IMR-90 (cell line): ENCODE data around the gene KAZN. TPM values are rescaled to one million over a fixed set of nuclear protein-coding genes. Genes with fewer than 3 reads are reported as not detected.

Experiments used
- ATAC-seq: fragments of 200-7000 bp; cut with Tn5 transposase; 2 replicates; pipeline ENCODE4 v1.9.1; 2020; ENCODE audit warnings: low read depth, mild to moderate bottlenecking, moderate library complexity
- BruUV-seq: library from RNA; stranded (reverse); fragments of 400-500 nt; replicated peaks from 2 replicates; lab custom pipeline; 2021; lab: Mats Ljungman, UMichigan
- CTCF ChIA-PET: fragments of 300-600 bp; formaldehyde crosslinking; extraction: SDS; loops from one replicate; lab custom pipeline; 2021; ENCODE audit warnings: antibody characterized with exemption; lab: Yijun Ruan, JAX
- POLR2A ChIA-PET: fragments of 300-600 bp; sonication (Branson Sonifier 250); formaldehyde crosslinking; loops from one replicate; lab custom pipeline; 2022; ENCODE audit warnings: antibody characterized with exemption; ENCODE audit not compliant: unreplicated experiment; lab: Charles Lee
- DNase-seq: peaks from one replicate; pipeline ENCODE4 v3.0.0; 2013
- H2AFZ ChIP-seq: replicated peaks from 2 replicates; pipeline ENCODE3; 2013; ENCODE audit warnings: low read length, mild to moderate bottlenecking; ENCODE audit not compliant: poor library complexity
- H2AK5ac ChIP-seq: 2 replicates; pipeline ENCODE4 v1.6.1; 2013; ENCODE audit warnings: low read depth, low read length, inconsistent platforms
- H2AK9ac ChIP-seq: replicated peaks from 2 replicates; pipeline ENCODE3; 2013; ENCODE audit warnings: mild to moderate bottlenecking, low read depth, low read length, moderate library complexity; ENCODE audit not compliant: poor library complexity
- H2BK120ac ChIP-seq: 2 replicates; pipeline ENCODE4 v1.6.1; 2013; ENCODE audit warnings: low read depth, low read length, inconsistent platforms
- H2BK15ac ChIP-seq: 3 replicates; pipeline ENCODE4 v1.6.1; 2013; ENCODE audit warnings: low read depth, low read length, inconsistent platforms
- H2BK20ac ChIP-seq: 2 replicates; pipeline ENCODE4 v1.6.1; 2013; ENCODE audit warnings: low read depth, mild to moderate bottlenecking, inconsistent platforms, low read length, moderate library complexity
- H2BK5ac ChIP-seq: 2 replicates; pipeline ENCODE4 v1.6.1; 2013; ENCODE audit warnings: mild to moderate bottlenecking, low read depth, low read length, inconsistent platforms; ENCODE audit not compliant: poor library complexity, severe bottlenecking
- H3K14ac ChIP-seq: replicated peaks from 2 replicates; pipeline ENCODE4 v1.6.1; 2013; ENCODE audit warnings: low read depth, low read length, inconsistent platforms
- H3K18ac ChIP-seq: 2 replicates; pipeline ENCODE4 v1.6.1; 2013; ENCODE audit warnings: low read depth, low read length, control low read depth
- H3K23ac ChIP-seq: 2 replicates; pipeline ENCODE4 v1.6.1; 2013; ENCODE audit warnings: low read depth, low read length, inconsistent platforms
- H3K27ac ChIP-seq: 2 replicates; pipeline ENCODE4 v1.5.1; 2013; ENCODE audit warnings: mild to moderate bottlenecking, control low read depth, low read length; ENCODE audit not compliant: insufficient read depth
- H3K27me3 ChIP-seq: 2 replicates; pipeline ENCODE4 v1.6.1; 2013; ENCODE audit warnings: low read length; ENCODE audit not compliant: control insufficient read depth, insufficient read depth
- H3K36me3 ChIP-seq: 2 replicates; pipeline ENCODE4 v1.6.1; 2013; ENCODE audit warnings: low read length, mixed read lengths; ENCODE audit not compliant: control insufficient read depth, insufficient read depth
- H3K4ac ChIP-seq: 2 replicates; pipeline ENCODE4 v1.6.1; 2013; ENCODE audit warnings: low read depth, low read length, inconsistent platforms
- H3K4me1 ChIP-seq: 2 replicates; pipeline ENCODE4 v1.6.1; 2013; ENCODE audit warnings: low read length, mixed read lengths; ENCODE audit not compliant: control insufficient read depth, insufficient read depth
- H3K4me2 ChIP-seq: 2 replicates; pipeline ENCODE4 v1.6.1; 2013; ENCODE audit warnings: low read depth, mild to moderate bottlenecking, control low read depth, low read length, moderate library complexity
- H3K4me3 ChIP-seq: 2 replicates; pipeline ENCODE4 v1.5.1; 2013; ENCODE audit warnings: low read depth, mild to moderate bottlenecking, control low read depth, low read length, moderate library complexity; ENCODE audit not compliant: insufficient read depth
- H3K56ac ChIP-seq: 2 replicates; pipeline ENCODE4 v1.6.1; 2013; ENCODE audit warnings: low read length, inconsistent platforms; ENCODE audit not compliant: insufficient read depth; ENCODE audit errors: extremely low read depth
- H3K79me1 ChIP-seq, 2 experiments: 2 replicates each; pipeline ENCODE4 v1.6.1; 2013; ENCODE audit warnings: low read length in 2 of 2, inconsistent platforms in 1 of 2, low read depth in 1 of 2
- H3K9ac ChIP-seq: 2 replicates; pipeline ENCODE4 v1.6.1; 2013; ENCODE audit warnings: low read depth, low read length, control low read depth
- H3K9me1 ChIP-seq: 2 replicates; pipeline ENCODE4 v1.6.1; 2013; ENCODE audit warnings: low read length, inconsistent platforms; ENCODE audit not compliant: insufficient read depth
- H3K9me3 ChIP-seq: 2 replicates; pipeline ENCODE4 v1.6.1; 2013; ENCODE audit warnings: low read length; ENCODE audit not compliant: control insufficient read depth, insufficient read depth
- H4K20me1 ChIP-seq: 2 replicates; pipeline ENCODE4 v1.6.1; 2013; ENCODE audit warnings: low read length, inconsistent platforms; ENCODE audit not compliant: insufficient read depth
- H4K5ac ChIP-seq: 2 replicates; pipeline ENCODE4 v1.6.1; 2013; ENCODE audit warnings: mild to moderate bottlenecking, low read depth, low read length, control low read depth
- H4K8ac ChIP-seq, 2 experiments: 2 replicates each; pipeline ENCODE4 v1.6.1; 2013; ENCODE audit warnings: low read depth in 2 of 2, low read length in 2 of 2, control low read depth in 1 of 2, inconsistent platforms in 1 of 2
- H4K91ac ChIP-seq: 2 replicates; pipeline ENCODE4 v1.6.1; 2013; ENCODE audit warnings: low read depth, low read length, inconsistent platforms; ENCODE audit not compliant: insufficient read depth
- CEBPB ChIP-seq: IDR thresholded peaks from 2 replicates; pipeline ENCODE4 v1.6.1; 2012; ENCODE audit warnings: low read depth, low read length, improper control_type of control experiment
- CHD1 ChIP-seq: IDR thresholded peaks from 2 replicates; pipeline ENCODE4 v1.6.1; 2012; ENCODE audit warnings: low read depth, low read length, improper control_type of control experiment
- FOS ChIP-seq: fragments of 150-350 bp; IDR thresholded peaks from 2 replicates; pipeline ENCODE4 v1.6.1; 2016; ENCODE audit warnings: low read depth, low read length
- MAFK ChIP-seq: IDR thresholded peaks from 2 replicates; pipeline ENCODE4 v1.6.1; 2012; ENCODE audit warnings: low read depth, low read length, improper control_type of control experiment
- MAZ ChIP-seq: IDR thresholded peaks from 2 replicates; pipeline ENCODE4 v1.6.1; 2012; ENCODE audit warnings: low read depth, mild to moderate bottlenecking, low read length, improper control_type of control experiment, moderate library complexity, borderline replicate concordance
- MXI1 ChIP-seq: IDR thresholded peaks from 2 replicates; pipeline ENCODE4 v1.6.1; 2012; ENCODE audit warnings: low read depth, mild to moderate bottlenecking, low read length, moderate library complexity, borderline replicate concordance
- NFE2L2 ChIP-seq: fragments of 150-350 bp; IDR thresholded peaks from 2 replicates; pipeline ENCODE4 v1.6.1; 2016; ENCODE audit warnings: low read depth, mild to moderate bottlenecking, low read length
- RAD21 ChIP-seq: IDR thresholded peaks from 2 replicates; pipeline ENCODE4 v1.6.1; 2012; ENCODE audit warnings: low read length, improper control_type of control experiment
- RCOR1 ChIP-seq: IDR thresholded peaks from 2 replicates; pipeline ENCODE4 v1.6.1; 2012; ENCODE audit warnings: mild to moderate bottlenecking, low read length, improper control_type of control experiment; ENCODE audit not compliant: insufficient replicate concordance
- SMC3 ChIP-seq: fragments of 150-350 bp; IDR thresholded peaks from 2 replicates; pipeline ENCODE4 v1.6.1; 2016; ENCODE audit warnings: low read depth, mild to moderate bottlenecking, antibody characterized with exemption, low read length, moderate library complexity
- WGBS, 2 experiments: methylation state at CpG; one replicate each; pipeline versions ENCODE4 v1.1.5 to v1.1.7; 2013; ENCODE audit warnings: missing lambda C conversion rate in 2 of 2; ENCODE audit not compliant: insufficient read length in 1 of 2; ENCODE audit errors: extremely low coverage in 2 of 2; 5-methylcytosine and 5-hydroxymethylcytosine counted together
- dilution Hi-C: fragments of 300-500 bp; cut with HindIII; formaldehyde crosslinking; loops from one replicate; pipeline ENCODE4 v1.14.3; 2018; ENCODE audit warnings: low sequenced_read_pairs; ENCODE audit not compliant: unreplicated experiment
- in situ Hi-C: fragments of 300-500 bp; cut with MboI; formaldehyde crosslinking; loops from 3 replicates; pipeline ENCODE4 v1.14.3; 2019; ENCODE audit warnings: low sequenced_read_pairs, inconsistent platforms, mixed read lengths
- intact Hi-C: fragments of 100-400 bp; cut with micrococcal nuclease; formaldehyde crosslinking; loops from 2 replicates; pipeline ENCODE4 v1.10.0; 2022
- polyA plus RNA-seq, 3 experiments: library from polyadenylated mRNA; depleted of rRNA; stranded (reverse); fragments of >200 nt; gene quantifications; 2 replicates each; pipeline ENCODE4 v1.2.3, GENCODE V29; 2012; ENCODE audit warnings: low replicate concordance in 1 of 3
- total RNA-seq: library from RNA; depleted of rRNA; stranded (reverse); fragments of >200 nt; gene quantifications from 2 replicates; pipeline ENCODE4 v1.2.3, GENCODE V29; 2012

The KAZN gene
- total and polyA plus RNA-seq, 2 of the 4 experiments (the other 2 are of a cell fraction) = 5.2 to 10.5 TPM

GRCh38 chr1:15118579-15118978 lies 520.1 kb downstream of the KAZN start:
- Histone ChIP-seq H3K56ac (no peak overlapping the region), H3K36me3 (no peaks in the 10 kb centered on the region), H4K8ac (no peak overlapping the region), H3K9me1 (no peaks in the 10 kb centered on the region), H3K9ac (no peak overlapping the region), H3K23ac (no peak overlapping the region), H3K14ac (no peak overlapping the region), H3K4me2 (no peak overlapping the region), H3K27ac (no peak overlapping the region), H4K91ac (no peak overlapping the region), H4K5ac (no peak overlapping the region), H3K4ac (no peak overlapping the region), H2BK5ac (no peak overlapping the region), H3K4me1 (no peaks in the 10 kb centered on the region), H3K27me3 (peaks cover 39% of the 10 kb centered on the region), H3K18ac (no peak overlapping the region), H2AK5ac (no peak overlapping the region), H2BK120ac (no peak overlapping the region), H3K79me1 (no peaks in the 10 kb centered on the region), H3K9me3 (no peaks in the 10 kb centered on the region), H2BK15ac (no peak overlapping the region), H3K4me3 (no peak overlapping the region), H2AK9ac (no peak overlapping the region), H2AFZ (no peak overlapping the region), H4K20me1 (no peaks in the 10 kb centered on the region), H2BK20ac (no peak overlapping the region)
- CTCF ChIA-PET = interaction anchor here (1.4 kb wide), 1 partner anchor 10 kb away, joined by 5 read pairs; no protein-coding TSS in a partner anchor
- dilution Hi-C loops = no loop called here
- intact Hi-C loops = no loop called here
- TF ChIP-seq CEBPB = no peak
- TF ChIP-seq NFE2L2 = no peak
- TF ChIP-seq CHD1 = no peak
- TF ChIP-seq RAD21 = no peak
- TF ChIP-seq FOS = no peak
- TF ChIP-seq SMC3 = no peak
- TF ChIP-seq MAFK = no peak
- no peak for TF ChIP-seq RCOR1
- TF ChIP-seq MAZ = no peak
- no peak for TF ChIP-seq MXI1
- no peak for ATAC-seq
- POLR2A ChIA-PET = no interaction called here
- in situ Hi-C loops = no loop called here
- BruUV-seq = no TSS peak
- DNase-seq = no peak
- 82% methylated on average over 5 of the region's 8 CpGs; no CpG with 5 or more reads in 1 of the 2 experiments for WGBS, 2 experiments
